ENCODE data around the gene PPP1R27.

Gene PPP1R27

DNA sequence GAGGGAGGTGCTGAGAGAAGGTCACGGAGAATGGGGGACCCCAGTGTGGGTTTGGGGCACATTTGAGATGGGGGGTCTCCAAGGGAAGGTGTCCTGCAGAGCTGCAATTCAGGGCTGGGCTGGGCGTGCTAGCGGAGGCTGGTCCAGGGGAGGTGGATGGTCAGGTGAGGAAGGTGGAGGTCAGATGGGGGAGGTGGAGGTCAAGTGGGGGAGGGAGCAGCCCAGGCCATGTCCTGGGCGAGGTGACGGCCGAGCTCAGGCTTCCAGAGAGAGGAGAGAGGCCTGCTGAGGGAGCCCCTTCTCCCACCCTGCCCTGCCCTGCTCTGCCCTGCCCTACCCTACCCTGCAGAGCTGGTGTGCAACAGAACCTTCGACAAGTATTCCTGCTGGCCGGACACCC, 24.4 kb downstream of the PPP1R27 start:
- Histone ChIP-seq H3K36me3 (ENCODE audit: insufficient read depth, low read length) (no peaks in the 10 kb centered on the region), H2AFZ (ENCODE audit: low read length, unreplicated experiment) (no peak overlapping the region), H3K4me3 (ENCODE audit: low read depth, low read length) (no peak overlapping the region), H3K27me3 (ENCODE audit: insufficient read depth, low read length) (peaks cover 42% of the 10 kb centered on the region), H3K4me1 (ENCODE audit: control insufficient read depth, insufficient read depth, low read length, unreplicated experiment) (no peaks in the 10 kb centered on the region), H3K27ac (ENCODE audit: low read depth, low read length) (no peak overlapping the region), H3K79me2 (ENCODE audit: control insufficient read depth, insufficient read depth, low read length, unreplicated experiment) (no peaks in the 10 kb centered on the region)

DNA sequence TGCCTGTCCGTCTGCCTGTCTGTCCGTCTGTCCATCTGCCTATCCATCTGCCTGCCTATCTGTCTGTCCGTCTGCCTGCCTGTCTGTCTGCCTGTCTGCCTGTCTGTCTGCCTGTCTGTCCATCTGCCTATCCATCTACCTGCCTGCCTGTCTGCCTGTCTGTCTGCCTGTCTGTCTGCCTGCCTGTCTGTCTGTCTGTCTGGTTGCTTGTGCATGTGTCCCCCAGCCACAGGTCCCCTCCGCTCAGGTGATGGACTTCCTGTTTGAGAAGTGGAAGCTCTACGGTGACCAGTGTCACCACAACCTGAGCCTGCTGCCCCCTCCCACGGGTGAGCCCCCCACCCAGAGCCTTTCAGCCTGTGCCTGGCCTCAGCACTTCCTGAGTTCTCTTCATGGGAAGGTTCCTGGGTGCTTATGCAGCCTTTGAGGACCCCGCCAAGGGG, 25.3 kb downstream of the PPP1R27 start:
- Histone ChIP-seq H2AFZ (ENCODE audit: low read length, unreplicated experiment) (no peak overlapping the region), H3K4me3 (ENCODE audit: low read depth, low read length) (no peak overlapping the region), H3K27me3 (ENCODE audit: insufficient read depth, low read length) (peaks cover 49% of the 10 kb centered on the region)

DNA sequence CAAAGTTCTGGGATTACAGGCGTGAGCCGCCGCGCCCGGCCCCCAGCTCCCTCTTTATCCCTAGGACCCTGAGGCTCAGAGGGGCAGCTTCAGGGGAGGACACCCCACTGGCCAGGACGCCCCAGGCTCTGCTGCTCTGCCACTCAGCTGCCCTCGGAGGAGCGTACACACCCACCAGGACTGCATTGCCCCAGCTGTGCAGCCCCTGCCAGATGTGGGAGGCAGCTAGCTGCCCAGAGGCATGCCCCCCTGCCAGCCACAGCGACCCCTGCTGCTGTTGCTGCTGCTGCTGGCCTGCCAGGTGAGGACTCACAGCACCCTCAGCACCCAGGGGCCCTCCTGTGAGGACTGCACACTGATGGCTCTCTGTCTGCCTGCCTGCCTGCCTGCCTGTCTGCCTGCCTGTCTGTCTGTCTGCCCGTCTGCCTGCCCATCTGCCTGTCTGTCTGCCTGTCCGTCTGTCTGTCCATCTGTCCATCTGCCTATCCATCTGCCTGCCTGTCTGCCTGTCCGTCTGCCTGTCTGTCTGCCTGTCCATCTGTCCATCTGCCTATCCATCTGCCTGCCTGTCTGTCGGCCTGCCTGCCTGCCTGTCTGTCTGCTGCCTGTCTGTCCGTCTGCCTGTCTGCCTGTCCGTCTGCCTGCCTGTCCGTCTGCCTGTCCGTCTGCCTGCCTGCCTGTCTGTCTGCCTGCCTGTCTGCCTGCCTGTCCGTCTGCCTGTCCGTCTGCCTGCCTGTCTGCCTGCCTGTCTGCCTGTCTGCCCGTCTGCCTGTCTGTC, 25.9 kb downstream of the PPP1R27 start:
- Histone ChIP-seq H3K36me3 (ENCODE audit: insufficient read depth, low read length) (no peaks in the 10 kb centered on the region), H3K79me2 (ENCODE audit: control insufficient read depth, insufficient read depth, low read length, unreplicated experiment) (no peaks in the 10 kb centered on the region), H3K4me1 (ENCODE audit: control insufficient read depth, insufficient read depth, low read length, unreplicated experiment) (no peaks in the 10 kb centered on the region), H2AFZ (ENCODE audit: low read length, unreplicated experiment) (no peak overlapping the region), H3K27me3 (ENCODE audit: insufficient read depth, low read length) (peaks cover 56% of the 10 kb centered on the region), H3K4me3 (ENCODE audit: low read depth, low read length) (no peak overlapping the region), H3K27ac (ENCODE audit: low read depth, low read length) (no peak overlapping the region)

More for the DNA sequence above, 25.3 kb downstream of the PPP1R27 start:
- H3K36me3 ChIP-seq (ENCODE audit: insufficient read depth, low read length) = no peaks in the 10 kb centered on the region
- no peak overlapping the region for H3K27ac ChIP-seq (ENCODE audit: low read depth, low read length)
- no peaks in the 10 kb centered on the region for H3K79me2 ChIP-seq (ENCODE audit: control insufficient read depth, insufficient read depth, low read length, unreplicated experiment)
- no peaks in the 10 kb centered on the region for H3K4me1 ChIP-seq (ENCODE audit: control insufficient read depth, insufficient read depth, low read length, unreplicated experiment)

DNA sequence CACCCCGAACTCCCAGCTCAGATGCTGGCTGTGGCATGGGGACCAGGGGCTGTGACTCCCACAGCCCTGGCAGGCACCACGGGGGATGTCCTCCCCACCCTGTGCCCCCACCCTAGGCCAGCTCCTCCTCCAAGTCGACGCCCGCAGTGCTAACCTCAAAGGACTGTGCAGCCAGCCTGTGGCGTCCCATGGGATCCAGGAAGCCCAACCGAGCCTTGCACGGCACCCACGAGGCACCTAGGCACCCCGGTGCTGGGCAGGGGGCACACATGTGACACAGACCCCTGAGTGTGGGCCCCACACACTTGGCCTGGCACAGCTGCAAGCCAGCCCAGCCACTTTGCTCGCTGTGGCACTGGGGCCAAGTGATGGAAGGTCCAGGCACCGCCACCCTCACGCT, 27.0 kb downstream of the PPP1R27 start:
- H2AFZ ChIP-seq (ENCODE audit: low read length, unreplicated experiment) = no peak overlapping the region
- H3K79me2 ChIP-seq (ENCODE audit: control insufficient read depth, insufficient read depth, low read length, unreplicated experiment) = no peaks in the 10 kb centered on the region
- no peaks in the 10 kb centered on the region for H3K36me3 ChIP-seq (ENCODE audit: insufficient read depth, low read length)
- peaks cover 67% of the 10 kb centered on the region for H3K27me3 ChIP-seq (ENCODE audit: insufficient read depth, low read length)
- H3K4me1 ChIP-seq (ENCODE audit: control insufficient read depth, insufficient read depth, low read length, unreplicated experiment) = no peaks in the 10 kb centered on the region
- no peak overlapping the region for H3K4me3 ChIP-seq (ENCODE audit: low read depth, low read length)
- H3K27ac ChIP-seq (ENCODE audit: low read depth, low read length) = no peak overlapping the region

DNA sequence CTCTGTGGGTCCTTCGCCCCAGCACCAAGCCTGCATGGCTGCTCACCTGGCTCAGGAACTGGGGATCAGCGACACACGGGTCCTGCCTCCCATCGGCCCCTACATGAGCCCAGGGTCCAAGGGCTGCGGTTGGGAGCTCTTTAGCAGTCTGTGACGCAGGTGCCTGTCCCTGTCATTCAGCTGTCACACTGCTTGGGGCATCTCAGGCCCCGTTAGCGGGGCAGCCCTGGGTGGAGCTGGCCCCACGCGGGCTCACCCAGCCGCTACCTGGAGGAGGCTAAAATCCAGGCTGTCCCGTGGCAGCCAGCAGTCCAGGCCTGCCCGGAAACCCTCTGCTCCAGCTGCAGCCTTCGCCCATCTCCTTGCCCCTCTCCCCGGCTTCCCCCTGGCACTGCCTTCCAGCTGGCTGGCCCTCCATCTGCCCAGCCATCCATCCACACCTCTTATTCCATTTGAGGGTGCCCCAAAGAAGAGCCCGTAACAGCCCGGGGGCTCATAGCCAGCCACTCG, 27.6 kb downstream of the PPP1R27 start:
- H3K79me2 ChIP-seq (ENCODE audit: control insufficient read depth, insufficient read depth, low read length, unreplicated experiment) = no peaks in the 10 kb centered on the region

DNA sequence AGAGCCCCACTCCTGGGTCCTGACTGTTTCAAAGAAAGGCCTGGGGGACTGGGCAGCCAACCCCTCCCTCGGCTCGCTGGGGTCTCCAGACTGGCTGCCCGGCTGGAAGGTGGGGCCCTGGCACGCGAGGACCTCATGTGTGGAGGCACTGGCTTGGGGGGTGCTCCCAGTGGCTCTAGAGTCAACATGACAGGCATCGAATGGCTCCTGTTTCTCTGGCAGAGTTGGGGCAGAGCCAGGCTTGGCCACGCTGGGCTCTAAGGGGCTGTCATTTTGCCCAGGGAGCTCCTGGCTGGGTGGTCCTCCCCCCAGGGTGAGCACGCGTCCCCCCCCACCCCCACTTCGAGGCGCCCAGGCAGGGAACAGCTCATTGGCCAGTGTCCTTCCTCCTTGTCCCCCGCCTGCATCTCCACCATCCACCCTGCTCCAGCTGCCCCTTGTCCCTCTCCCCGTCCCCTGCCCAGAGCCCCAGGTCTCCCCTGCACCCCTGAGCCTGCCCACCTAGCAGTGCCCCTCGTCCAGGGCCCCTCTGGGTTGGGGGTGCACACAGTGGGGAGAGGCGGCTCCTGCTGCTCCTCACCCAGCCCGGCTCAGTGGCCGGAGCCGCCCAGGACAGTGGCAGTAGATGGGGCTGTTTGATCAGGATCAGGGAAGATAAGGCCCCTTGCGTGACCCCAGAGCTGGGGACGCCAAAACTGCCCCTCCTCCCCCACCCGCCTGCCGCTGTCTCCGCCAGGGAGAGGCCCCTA, 28.2 kb downstream of the PPP1R27 start:
- peaks cover 79% of the 10 kb centered on the region for H3K27me3 ChIP-seq (ENCODE audit: insufficient read depth, low read length)
- no peaks in the 10 kb centered on the region for H3K4me1 ChIP-seq (ENCODE audit: control insufficient read depth, insufficient read depth, low read length, unreplicated experiment)

More for the DNA sequence above, 27.6 kb downstream of the PPP1R27 start:
- Histone ChIP-seq H3K27me3 (ENCODE audit: insufficient read depth, low read length) (peaks cover 73% of the 10 kb centered on the region), H3K27ac (ENCODE audit: low read depth, low read length) (no peak overlapping the region), H2AFZ (ENCODE audit: low read length, unreplicated experiment) (no peak overlapping the region), H3K4me1 (ENCODE audit: control insufficient read depth, insufficient read depth, low read length, unreplicated experiment) (no peaks in the 10 kb centered on the region), H3K36me3 (ENCODE audit: insufficient read depth, low read length) (no peaks in the 10 kb centered on the region), H3K4me3 (ENCODE audit: low read depth, low read length) (no peak overlapping the region)

DNA sequence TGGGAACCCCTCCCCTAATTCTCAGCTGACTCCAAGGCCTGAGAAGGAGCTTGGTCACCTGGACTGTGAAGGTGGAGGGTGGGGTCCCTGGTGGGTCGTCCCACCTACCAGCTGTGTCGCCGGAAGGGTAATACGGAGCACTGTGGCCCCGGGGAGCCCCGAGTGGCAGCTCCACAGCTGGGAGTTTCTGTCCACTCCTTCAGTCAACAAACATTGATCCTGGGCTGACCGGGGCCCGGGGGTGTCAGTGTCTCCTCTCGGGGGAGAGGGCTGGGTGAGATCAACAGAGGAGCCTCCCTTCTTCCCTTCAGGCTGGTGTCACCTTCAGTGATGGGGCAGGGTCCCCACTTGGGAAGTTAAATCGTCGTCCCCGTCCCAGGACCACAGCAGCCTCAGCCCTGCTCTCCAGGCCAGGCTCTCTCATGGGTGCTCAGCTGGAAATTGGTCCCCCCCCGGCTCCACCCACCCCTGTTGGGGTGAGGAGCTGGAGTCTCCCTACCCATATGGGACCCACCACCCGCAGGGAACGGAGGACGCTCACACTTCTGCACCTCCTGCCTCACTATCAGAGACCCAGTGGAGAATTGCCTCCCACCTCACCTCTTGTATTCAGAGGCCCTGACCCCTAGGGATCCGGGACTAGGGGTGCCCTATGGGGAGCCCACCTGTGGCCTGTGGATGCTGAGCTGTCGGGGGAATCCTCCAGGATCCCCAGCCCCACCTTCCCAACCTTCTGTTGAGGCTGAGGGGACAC, 29.0 kb downstream of the PPP1R27 start:
- Histone ChIP-seq H3K27me3 (ENCODE audit: insufficient read depth, low read length) (peaks cover 86% of the 10 kb centered on the region), H3K79me2 (ENCODE audit: control insufficient read depth, insufficient read depth, low read length, unreplicated experiment) (no peaks in the 10 kb centered on the region), H3K4me1 (ENCODE audit: control insufficient read depth, insufficient read depth, low read length, unreplicated experiment) (no peaks in the 10 kb centered on the region), H3K27ac (ENCODE audit: low read depth, low read length) (no peak overlapping the region), H3K4me3 (ENCODE audit: low read depth, low read length) (no peak overlapping the region), H2AFZ (ENCODE audit: low read length, unreplicated experiment) (no peak overlapping the region), H3K36me3 (ENCODE audit: insufficient read depth, low read length) (no peaks in the 10 kb centered on the region)

More for the DNA sequence above, 28.2 kb downstream of the PPP1R27 start:
- no peak overlapping the region for H2AFZ ChIP-seq (ENCODE audit: low read length, unreplicated experiment)
- H3K27ac ChIP-seq (ENCODE audit: low read depth, low read length) = no peak overlapping the region
- H3K4me3 ChIP-seq (ENCODE audit: low read depth, low read length) = no peak overlapping the region
- no peaks in the 10 kb centered on the region for H3K36me3 ChIP-seq (ENCODE audit: insufficient read depth, low read length)
- no peaks in the 10 kb centered on the region for H3K79me2 ChIP-seq (ENCODE audit: control insufficient read depth, insufficient read depth, low read length, unreplicated experiment)

DNA sequence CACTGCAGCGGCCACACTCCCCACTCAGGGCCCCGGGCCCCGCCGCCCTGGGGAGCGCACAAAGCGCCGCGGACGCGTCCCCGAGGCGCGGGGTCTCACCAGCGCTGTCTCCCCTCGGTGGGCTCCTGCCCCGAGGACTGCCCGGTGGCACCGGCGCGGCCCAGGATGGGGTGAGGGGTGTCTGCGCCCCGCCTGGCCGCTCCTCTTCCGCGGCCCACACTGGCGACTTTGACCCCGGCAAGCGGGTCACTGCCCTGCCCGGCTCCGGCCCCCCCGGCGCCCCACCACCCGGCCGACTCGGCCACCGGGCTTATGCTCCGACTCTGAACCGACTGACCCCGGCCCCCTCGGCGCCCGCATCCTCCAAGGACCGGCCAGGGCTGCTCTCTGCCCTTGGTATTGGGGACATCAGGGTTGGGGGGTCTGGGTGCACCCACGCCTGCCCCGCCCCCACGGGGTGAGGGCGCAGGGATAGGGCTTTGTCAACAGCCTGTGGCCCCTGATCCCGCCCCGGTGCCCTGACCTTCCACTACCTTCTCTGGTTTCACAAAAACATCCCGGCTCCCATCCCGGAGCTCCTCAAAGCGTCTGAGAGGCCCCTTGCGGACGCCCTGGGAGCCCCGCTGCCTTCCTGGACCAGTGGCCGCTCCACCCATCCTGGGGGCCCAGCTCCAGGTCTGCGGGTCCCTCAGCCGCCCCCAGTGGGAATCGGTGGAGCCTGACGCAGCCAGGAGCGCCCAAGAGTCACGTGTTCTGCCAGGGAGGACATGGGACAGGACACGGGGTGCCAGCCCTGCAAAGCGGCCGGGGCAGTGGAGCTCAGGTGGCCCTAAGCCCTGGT, 30.1 kb downstream of the PPP1R27 start:
- Histone ChIP-seq H3K27me3 (ENCODE audit: insufficient read depth, low read length) (peaks cover 94% of the 10 kb centered on the region), H3K4me1 (ENCODE audit: control insufficient read depth, insufficient read depth, low read length, unreplicated experiment) (no peaks in the 10 kb centered on the region), H3K79me2 (ENCODE audit: control insufficient read depth, insufficient read depth, low read length, unreplicated experiment) (no peaks in the 10 kb centered on the region), H2AFZ (ENCODE audit: low read length, unreplicated experiment) (no peak overlapping the region), H3K36me3 (ENCODE audit: insufficient read depth, low read length) (no peaks in the 10 kb centered on the region), H3K4me3 (ENCODE audit: low read depth, low read length) (no peak overlapping the region), H3K27ac (ENCODE audit: low read depth, low read length) (no peak overlapping the region)

DNA sequence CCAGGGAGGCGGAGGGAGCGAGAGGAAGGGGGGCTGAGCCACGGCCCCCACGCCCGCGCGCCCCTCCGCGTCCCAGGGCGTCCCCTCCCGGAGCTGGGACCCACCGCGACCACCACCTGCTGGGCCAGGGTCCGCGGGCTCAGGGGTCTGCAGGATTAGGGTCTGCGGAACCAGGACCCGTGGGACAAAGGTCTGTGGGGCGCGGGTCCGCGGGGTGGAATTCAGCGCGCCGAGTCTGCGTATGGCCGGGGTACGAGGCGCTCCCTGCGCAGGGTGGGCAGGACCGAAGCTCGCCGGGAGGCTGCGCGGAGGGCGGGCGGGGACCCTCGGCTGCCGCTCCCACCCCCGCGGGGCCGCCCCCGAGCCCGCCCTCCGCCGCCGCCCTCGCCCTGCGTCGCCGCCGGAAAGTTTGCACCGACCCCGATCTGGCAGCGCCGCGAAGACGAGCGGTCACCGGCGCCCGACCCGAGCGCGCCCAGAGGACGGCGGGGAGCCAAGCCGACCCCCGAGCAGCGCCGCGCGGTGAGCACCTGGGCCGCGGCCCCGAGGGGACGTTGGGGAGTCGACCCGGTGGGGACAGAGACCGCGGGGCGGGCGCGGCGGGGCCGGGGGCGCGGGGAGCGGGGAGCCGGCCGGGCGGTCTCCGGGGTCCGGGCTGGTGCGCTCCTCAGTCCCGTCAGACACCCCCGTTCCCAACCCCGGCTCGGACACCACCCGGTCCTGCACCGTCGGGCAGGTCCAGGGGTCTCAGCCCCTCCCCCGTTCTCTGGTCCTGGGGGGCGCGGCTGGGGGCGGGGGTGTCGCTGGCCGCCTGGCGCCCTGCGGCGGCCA, 30.9 kb downstream of the PPP1R27 start, which contains the start of gene GCGR:
TSS of gene GCGR (plus strand) at position 423 of the 831 bp plus-strand sequence. CDS start 4,869 bp downstream, outside the sequence.
- no peak within 1 kb of the TSS for H2AFZ ChIP-seq (ENCODE audit: low read length, unreplicated experiment)
- no peaks in the 10 kb centered on the region for H3K36me3 ChIP-seq (ENCODE audit: insufficient read depth, low read length)
- peaks cover 88% of the 10 kb centered on the region for H3K27me3 ChIP-seq (ENCODE audit: insufficient read depth, low read length)
- no peaks in the 10 kb centered on the region for H3K4me1 ChIP-seq (ENCODE audit: control insufficient read depth, insufficient read depth, low read length, unreplicated experiment)
- H3K4me3 ChIP-seq (ENCODE audit: low read depth, low read length) = no peak within 1 kb of the TSS
- H3K79me2 ChIP-seq (ENCODE audit: control insufficient read depth, insufficient read depth, low read length, unreplicated experiment) = no peaks in the 10 kb centered on the region
- H3K27ac ChIP-seq (ENCODE audit: low read depth, low read length) = no peak within 1 kb of the TSS

All from ACC112 (cell line).